ENCODE results near the gene ZNF554.
"Not testable (repeated sequence)": the region's sequence is repeated elsewhere in the genome, so short reads cannot be mapped to it uniquely, and the experiment has no call there.

The ZNF554 gene

GRCh38 chr19:2869618-2870017 lies 50.0 kb downstream of the ZNF554 start:
- H3K4me3 ChIP-seq (ENCODE audit: low read length) = no peak overlapping the region
- TF ChIP-seq ZNF274 (IDR thresholded peaks at IDR 0.05; ENCODE audit: low read depth, low read length) = no peak

- not testable (repeated sequence) for H3K4me3 ChIP-seq (ENCODE audit: low read length)
Observed at GRCh38 chr19:2872175-2872574, 52.5 kb downstream of the ZNF554 start.

GRCh38 chr19:2877398-2878331 lies 58.0 kb downstream of the ZNF554 start:
- no peak overlapping the region for H3K4me3 ChIP-seq (ENCODE audit: low read length)
- TF ChIP-seq ZNF274 (IDR thresholded peaks at IDR 0.05; ENCODE audit: low read depth, low read length) = no peak

- H3K4me3 ChIP-seq (ENCODE audit: low read length) = no peak overlapping the region
- no peak for TF ChIP-seq ZNF274 (IDR thresholded peaks at IDR 0.05; ENCODE audit: low read depth, low read length)
Observed at GRCh38 chr19:2883686-2884439, 64.2 kb downstream of the ZNF554 start.

- TF ChIP-seq ZNF274 (IDR thresholded peaks at IDR 0.05; ENCODE audit: low read depth, low read length) = no peak
- no peak overlapping the region for H3K4me3 ChIP-seq (ENCODE audit: low read length)
Observed at GRCh38 chr19:2885736-2886135, 66.1 kb downstream of the ZNF554 start.

Data from GM08714 (cell line).